ENCODE results near the gene NEK4.
A peak's percentile ranks its signal among the peaks of the same experiment; 100 is the strongest.
"Not testable (repeated sequence)": the region's sequence is repeated elsewhere in the genome, so short reads cannot be mapped to it uniquely, and the experiment has no call there.

The NEK4 gene

DNA sequence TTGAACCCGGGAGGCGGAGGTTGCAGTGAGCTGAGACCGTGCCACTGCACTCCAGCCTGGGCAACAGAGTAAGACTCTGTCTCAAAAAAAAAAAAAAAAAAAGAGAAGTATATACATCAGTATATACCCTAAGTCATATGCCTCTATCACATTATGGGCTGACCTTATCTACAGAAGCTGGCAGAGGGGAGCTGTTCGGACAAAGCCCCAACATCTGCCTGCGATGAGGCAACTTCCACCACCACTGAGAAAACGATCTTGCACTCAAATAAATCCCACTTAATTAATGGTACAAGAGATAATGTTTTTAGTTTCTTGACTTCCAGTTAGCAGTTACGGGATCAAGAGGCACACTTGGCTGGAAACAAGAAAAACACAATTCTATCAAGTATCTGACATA, 67.4 kb downstream of the NEK4 start:
- no peak for DNase-seq (ENCODE audit: low read depth in 2 of 2)

- DNase-seq (ENCODE audit: low read depth in 2 of 2) = no peak
Observed at GRCh38 chr3:52697632-52697965, 73.1 kb downstream of the NEK4 start.

GRCh38 chr3:52696830-52697631, 73.7 kb downstream of the NEK4 start:
- no peak for DNase-seq (ENCODE audit: low read depth in 2 of 2)

GRCh38 chr3:52695798-52696671, 74.7 kb downstream of the NEK4 start:
- no peak for DNase-seq (ENCODE audit: low read depth in 2 of 2)

- no peak for DNase-seq (ENCODE audit: low read depth in 2 of 2)
Observed at GRCh38 chr3:52694528-52695189, 76.1 kb downstream of the NEK4 start.

- DNase-seq (ENCODE audit: low read depth in 2 of 2) = no peak
Observed at GRCh38 chr3:52693071-52693470, 77.7 kb downstream of the NEK4 start.

DNA sequence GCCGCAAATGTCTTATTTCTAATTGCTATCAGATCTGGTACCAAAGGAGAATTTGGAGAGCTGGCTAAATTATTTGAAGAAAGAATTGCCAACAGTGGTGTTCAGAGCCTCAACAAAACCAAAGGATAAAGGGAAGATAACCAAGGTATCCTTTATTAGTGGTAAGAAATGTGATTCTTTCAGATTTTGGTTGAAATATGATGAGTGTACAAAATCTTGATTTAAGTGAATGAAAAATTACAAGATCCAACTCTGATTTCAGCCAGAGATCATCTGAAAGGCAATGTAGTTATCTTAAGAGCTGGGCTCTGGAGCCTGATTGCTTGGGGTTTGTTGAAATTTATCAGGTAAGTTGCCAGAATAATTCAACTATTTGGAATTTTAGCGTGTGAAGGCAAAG, 80.2 kb downstream of the NEK4 start:
- DNase-seq (ENCODE audit: low read depth in 2 of 2) = no peak

DNA sequence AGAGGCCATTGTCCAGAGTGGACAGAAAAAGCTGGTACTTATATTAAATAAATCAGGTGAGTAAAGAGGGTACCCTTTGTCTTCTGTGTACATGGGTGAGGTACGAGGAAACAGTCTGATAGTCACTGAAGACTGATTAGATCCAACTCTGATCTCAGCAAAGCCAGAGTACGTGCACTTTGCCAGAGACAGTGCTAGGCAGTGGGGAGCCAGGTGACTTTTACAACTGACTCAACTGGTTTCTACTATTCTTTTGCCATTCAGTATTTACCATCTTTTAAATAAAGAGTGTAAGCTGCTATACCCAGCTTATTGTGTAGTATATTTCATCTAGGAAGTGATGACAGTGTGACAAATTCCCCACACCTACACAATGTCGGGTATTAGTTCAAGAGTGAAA, 81.6 kb downstream of the NEK4 start:
- DNase-seq (ENCODE audit: low read depth in 2 of 2) = no peak

- no peak for DNase-seq (ENCODE audit: low read depth in 2 of 2)
Observed at GRCh38 chr3:52688266-52688665, 82.5 kb downstream of the NEK4 start.

GRCh38 chr3:52685709-52686691, 84.7 kb downstream of the NEK4 start, which contains the start of the genes GNL3 and PBRM1:
Gene GNL3, plus strand, starts transcription at chr3:52686032. Its CDS starts 61 bp downstream, at chr3:52686093.
Gene PBRM1, minus strand, starts transcription at chr3:52685913.
- peak; percentile 89 to 91 for DNase-seq (ENCODE audit: low read depth in 2 of 2)

GRCh38 chr3:52685285-52685708, 85.4 kb downstream of the NEK4 start:
- peak; percentile 73 to 83 for DNase-seq (ENCODE audit: low read depth in 2 of 2)

- DNase-seq (ENCODE audit: low read depth in 2 of 2) = no peak
Observed at GRCh38 chr3:52684184-52684583, 86.6 kb downstream of the NEK4 start.

GRCh38 chr3:52683611-52684010, 87.1 kb downstream of the NEK4 start:
- DNase-seq (ENCODE audit: low read depth in 2 of 2) = no peak

- DNase-seq (ENCODE audit: low read depth in 2 of 2) = peak in 1 of 2 donors; percentile 43
Observed at GRCh38 chr3:52682016-52682415, 88.7 kb downstream of the NEK4 start.

- DNase-seq (ENCODE audit: low read depth in 2 of 2) = no peak
Observed at GRCh38 chr3:52681596-52681995, 89.1 kb downstream of the NEK4 start.

DNA sequence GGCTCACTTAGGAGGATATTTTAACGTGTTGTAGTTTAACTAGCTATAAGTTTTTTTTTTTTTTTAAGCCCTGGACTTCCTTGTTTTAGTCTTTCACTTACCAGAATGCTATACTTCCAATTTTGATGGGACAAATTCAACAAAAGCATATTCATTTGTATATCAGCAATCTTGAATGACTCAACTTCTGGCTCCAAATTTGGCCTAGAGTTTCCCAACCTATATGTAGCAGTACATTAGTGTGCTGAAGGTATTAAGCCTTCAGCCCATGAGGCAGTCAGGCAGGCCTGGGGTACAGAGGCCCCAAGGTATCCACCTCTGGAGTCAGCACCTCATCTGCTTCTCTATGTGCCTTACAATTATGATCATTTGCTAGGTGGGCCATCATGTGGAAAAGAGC, 90.9 kb downstream of the NEK4 start:
- DNase-seq (ENCODE audit: low read depth in 2 of 2) = no peak

DNA sequence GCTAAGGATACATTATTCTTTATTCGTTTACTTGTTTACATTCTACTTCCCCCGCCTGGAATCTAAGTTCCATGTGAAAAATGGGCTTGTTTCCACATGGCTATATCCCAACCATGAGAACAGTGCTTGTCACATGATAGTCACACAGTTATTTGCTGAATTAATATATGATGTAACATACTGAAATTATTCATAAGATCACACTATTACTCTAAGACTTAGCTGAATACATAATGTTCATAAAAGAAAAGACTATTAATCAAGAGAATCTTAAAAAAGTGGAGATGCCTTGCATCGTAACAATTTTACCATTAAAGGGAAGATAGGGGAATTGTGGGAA, 91.6 kb downstream of the NEK4 start:
- DNase-seq (ENCODE audit: low read depth in 2 of 2) = no peak

- no peak for DNase-seq (ENCODE audit: low read depth in 2 of 2)
Observed at GRCh38 chr3:52678265-52679198, 92.2 kb downstream of the NEK4 start.

GRCh38 chr3:52676201-52676600, 94.5 kb downstream of the NEK4 start:
- DNase-seq (ENCODE audit: low read depth in 2 of 2) = not testable (repeated sequence)

DNA sequence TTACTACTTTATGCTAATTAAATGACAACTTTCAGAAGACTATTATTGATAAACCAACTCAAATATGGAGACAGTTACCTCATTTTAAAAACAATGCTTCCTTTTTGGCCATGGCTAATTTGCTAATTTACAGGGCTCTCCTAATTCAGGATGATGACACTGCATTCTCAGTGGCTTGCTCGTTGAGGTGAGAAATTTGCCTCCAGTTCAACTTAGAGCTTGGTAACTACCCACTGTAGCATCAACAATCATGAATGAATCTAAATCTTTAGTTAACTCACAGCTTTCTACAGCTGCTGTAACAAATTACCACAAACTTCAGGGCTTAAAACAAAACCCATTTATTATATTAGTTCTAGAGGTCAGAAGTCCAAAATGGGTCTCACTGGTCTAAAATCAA, 99.1 kb downstream of the NEK4 start:
- no peak for DNase-seq (ENCODE audit: low read depth in 2 of 2)
